Measurements from ENCODE around the gene ARID3A. TPM values are rescaled to one million over a fixed set of nuclear protein-coding genes. Genes with fewer than 3 reads are reported as not detected.

Gene ARID3A
- total RNA-seq, 2 experiments from 2014 or later = 25.1 to 36.0 TPM

GRCh38 chr19:936175-936546 is 10.3 kb downstream of the ARID3A start:
- DNase-seq (no peak), ATAC-seq (no peak)
- H3K36me3 Mint-ChIP-seq (ENCODE audit: low read depth) = peaks cover 8% of the 10 kb centered on the region
- no peak overlapping the region for H3K27ac Mint-ChIP-seq
- intact Hi-C loops (cut with DNase I, micrococcal nuclease) = no loop called here
- H3K27me3 Mint-ChIP-seq = no peaks in the 10 kb centered on the region
- CTCF ChIA-PET = interaction anchor here (0.6 to 0.9 kb wide), 4 partner anchors 19 to 343 kb away, joined by 3 to 5 read pairs (median 3); no protein-coding TSS in a partner anchor
- POLR2A ChIA-PET = no interaction called here
- H3K9me3 Mint-ChIP-seq (ENCODE audit: low read depth) = no peaks in the 10 kb centered on the region
- H3K4me3 Mint-ChIP-seq = no peak overlapping the region
- H3K4me1 Mint-ChIP-seq = peaks cover 30% of the 10 kb centered on the region

GRCh38 chr19:937259-937694 is 11.4 kb downstream of the ARID3A start:
- Mint-ChIP-seq H3K27ac (no peak overlapping the region), H3K27me3 (no peaks in the 10 kb centered on the region), H3K4me1 (peaks cover 32% of the 10 kb centered on the region), H3K4me3 (no peak overlapping the region), H3K9me3 (ENCODE audit: low read depth) (no peaks in the 10 kb centered on the region), H3K36me3 (ENCODE audit: low read depth) (peaks cover 5% of the 10 kb centered on the region)
- peak; percentile 72 for DNase-seq
- intact Hi-C loops (cut with DNase I, micrococcal nuclease) = no loop called here
- POLR2A ChIA-PET = no interaction called here
- CTCF ChIA-PET = interaction anchor here (0.6 to 0.7 kb wide), 2 partner anchors 32 to 166 kb away, joined by 3 to 4 read pairs; no protein-coding TSS in a partner anchor
- ATAC-seq = peak; percentile 61

- Mint-ChIP-seq H3K36me3 (ENCODE audit: low read depth) (peaks cover 5% of the 10 kb centered on the region), H3K9me3 (ENCODE audit: low read depth) (no peaks in the 10 kb centered on the region), H3K4me1 (peaks cover 26% of the 10 kb centered on the region), H3K4me3 (no peak overlapping the region), H3K27ac (no peak overlapping the region), H3K27me3 (no peaks in the 10 kb centered on the region)
- ATAC-seq (no peak), DNase-seq (no peak)
- ChIA-PET POLR2A (interaction anchor here (0.6 kb wide), 2 partner anchors 19 to 110 kb away, joined by 3 to 6 read pairs; no protein-coding TSS in a partner anchor), CTCF (interaction anchor here (0.7 to 1.6 kb wide), 2 partner anchors 31 to 44 kb away, joined by 3 to 5 read pairs; no protein-coding TSS in a partner anchor)
- intact Hi-C loops (cut with DNase I, micrococcal nuclease) = no loop called here
Measured at GRCh38 chr19:938233-938923, 12.5 kb downstream of the ARID3A start.

GRCh38 chr19:939439-939838 is 13.6 kb downstream of the ARID3A start:
- no peaks in the 10 kb centered on the region for H3K9me3 Mint-ChIP-seq (ENCODE audit: low read depth)
- H3K4me3 Mint-ChIP-seq = no peak overlapping the region
- ATAC-seq (no peak), DNase-seq (no peak)
- no peaks in the 10 kb centered on the region for H3K27me3 Mint-ChIP-seq
- H3K36me3 Mint-ChIP-seq (ENCODE audit: low read depth) = peaks cover 5% of the 10 kb centered on the region
- intact Hi-C loops (cut with DNase I, micrococcal nuclease) = no loop called here
- H3K4me1 Mint-ChIP-seq = peaks cover 26% of the 10 kb centered on the region
- ChIA-PET POLR2A (no interaction called here), CTCF (no interaction called here)
- no peak overlapping the region for H3K27ac Mint-ChIP-seq

GRCh38 chr19:939922-940321 is 14.1 kb downstream of the ARID3A start:
- H3K27me3 Mint-ChIP-seq = no peaks in the 10 kb centered on the region
- CTCF ChIA-PET = no interaction called here
- H3K36me3 Mint-ChIP-seq (ENCODE audit: low read depth) = peaks cover 5% of the 10 kb centered on the region
- ATAC-seq (no peak), DNase-seq (no peak)
- POLR2A ChIA-PET = no interaction called here
- H3K9me3 Mint-ChIP-seq (ENCODE audit: low read depth) = no peaks in the 10 kb centered on the region
- H3K27ac Mint-ChIP-seq = peak overlapping the region; percentile 68
- H3K4me3 Mint-ChIP-seq = peak overlapping the region; percentile 61
- intact Hi-C loops (cut with DNase I, micrococcal nuclease) = loop anchor here in 1 of 2 experiments (2.0 kb wide), 1 partner anchor 17 kb away; no protein-coding TSS in a partner anchor
- peaks cover 26% of the 10 kb centered on the region for H3K4me1 Mint-ChIP-seq

- POLR2A ChIA-PET = no interaction called here
- H3K27ac Mint-ChIP-seq = no peak overlapping the region
Measured at GRCh38 chr19:940591-941291, 14.9 kb downstream of the ARID3A start.

GRCh38 chr19:941292-942132 is 15.7 kb downstream of the ARID3A start:
- H3K4me1 Mint-ChIP-seq = peaks cover 26% of the 10 kb centered on the region
- H3K9me3 Mint-ChIP-seq (ENCODE audit: low read depth) = no peaks in the 10 kb centered on the region
- peak overlapping the region; percentile 73 for H3K4me3 Mint-ChIP-seq
- DNase-seq (no peak), ATAC-seq (peak; percentile 3)
- H3K27ac Mint-ChIP-seq = peak overlapping the region; percentile 53
- intact Hi-C loops (cut with DNase I, micrococcal nuclease) = loop anchor here in 1 of 2 experiments (2.0 kb wide), 1 partner anchor 15 kb away; no protein-coding TSS in a partner anchor
- CTCF ChIA-PET = interaction anchor here (1.0 kb wide), 1 partner anchor 40 kb away, joined by 3 read pairs; no protein-coding TSS in a partner anchor
- POLR2A ChIA-PET = no interaction called here
- H3K36me3 Mint-ChIP-seq (ENCODE audit: low read depth) = peaks cover 5% of the 10 kb centered on the region
- no peaks in the 10 kb centered on the region for H3K27me3 Mint-ChIP-seq

More at GRCh38 chr19:940591-941291, 14.9 kb downstream of the ARID3A start:
- intact Hi-C loops (cut with DNase I, micrococcal nuclease) = loop anchor here in 1 of 2 experiments (2.0 kb wide), 1 partner anchor 16 kb away; no protein-coding TSS in a partner anchor
- Mint-ChIP-seq H3K4me3 (peak overlapping the region; percentile 73), H3K27me3 (no peaks in the 10 kb centered on the region), H3K36me3 (ENCODE audit: low read depth) (peaks cover 5% of the 10 kb centered on the region), H3K9me3 (ENCODE audit: low read depth) (no peaks in the 10 kb centered on the region), H3K4me1 (peaks cover 26% of the 10 kb centered on the region)
- peak; percentile 77 for DNase-seq
- peak; percentile 74 for ATAC-seq
- CTCF ChIA-PET = interaction anchor here (1.0 kb wide), 1 partner anchor 41 kb away, joined by 3 read pairs; no protein-coding TSS in a partner anchor

GRCh38 chr19:942133-942645 is 16.4 kb downstream of the ARID3A start:
- intact Hi-C loops (cut with DNase I, micrococcal nuclease) = no loop called here
- peaks cover 5% of the 10 kb centered on the region for H3K36me3 Mint-ChIP-seq (ENCODE audit: low read depth)
- no peaks in the 10 kb centered on the region for H3K9me3 Mint-ChIP-seq (ENCODE audit: low read depth)
- no peak overlapping the region for H3K4me3 Mint-ChIP-seq
- DNase-seq = no peak
- H3K27ac Mint-ChIP-seq = no peak overlapping the region
- no peaks in the 10 kb centered on the region for H3K27me3 Mint-ChIP-seq
- POLR2A ChIA-PET = no interaction called here
- CTCF ChIA-PET = interaction anchor here (0.9 kb wide), 1 partner anchor 40 kb away, joined by 3 read pairs; no protein-coding TSS in a partner anchor
- ATAC-seq = no peak
- peaks cover 24% of the 10 kb centered on the region for H3K4me1 Mint-ChIP-seq

GRCh38 chr19:943551-944170 is 17.8 kb downstream of the ARID3A start:
- Mint-ChIP-seq H3K27me3 (no peaks in the 10 kb centered on the region), H3K4me1 (peaks cover 16% of the 10 kb centered on the region), H3K9me3 (ENCODE audit: low read depth) (no peaks in the 10 kb centered on the region), H3K27ac (no peak overlapping the region), H3K4me3 (no peak overlapping the region), H3K36me3 (ENCODE audit: low read depth) (peaks cover 3% of the 10 kb centered on the region)
- no peak for DNase-seq
- intact Hi-C loops (cut with DNase I, micrococcal nuclease) = no loop called here
- no peak for ATAC-seq
- POLR2A ChIA-PET = interaction anchor here (0.6 kb wide), 1 partner anchor 437 kb away, joined by 4 read pairs; no protein-coding TSS in a partner anchor
- CTCF ChIA-PET = interaction anchor here (0.6 to 0.8 kb wide), 2 partner anchors 13 to 35 kb away, joined by 3 read pairs; no protein-coding TSS in a partner anchor

GRCh38 chr19:944171-944567 is 18.3 kb downstream of the ARID3A start:
- Mint-ChIP-seq H3K9me3 (ENCODE audit: low read depth) (no peaks in the 10 kb centered on the region), H3K27ac (no peak overlapping the region), H3K4me1 (peaks cover 16% of the 10 kb centered on the region), H3K27me3 (no peaks in the 10 kb centered on the region), H3K4me3 (no peak overlapping the region), H3K36me3 (ENCODE audit: low read depth) (peaks cover 3% of the 10 kb centered on the region)
- DNase-seq = no peak
- POLR2A ChIA-PET = no interaction called here
- CTCF ChIA-PET = no interaction called here
- intact Hi-C loops (cut with DNase I, micrococcal nuclease) = no loop called here
- ATAC-seq = no peak

Data from activated CD4-positive, alpha-beta T cell treated with anti-CD3 and anti-CD28 coated beads for 36 hours (primary cell).